ENCODE results near the gene EXOSC9. TPM values are rescaled to one million over a fixed set of nuclear protein-coding genes. Genes with fewer than 3 reads are reported as not detected.

Gene EXOSC9
- total and polyA plus RNA-seq, 2 of the 8 experiments (the other 6 are each of a cell fraction or from before 2014, with no cell fraction given), result 33.2 to 54.9 TPM

- TF ChIP-seq GABPA (IDR thresholded peaks at IDR 0.05; ENCODE audit: borderline replicate concordance, insufficient read depth, low read length) (no peak), SRF (IDR thresholded peaks at IDR 0.05; ENCODE audit: low read depth, low read length) (peak; percentile 85), TCF12 (IDR thresholded peaks at IDR 0.05; ENCODE audit: low read depth, low read length) (no peak), SP2 (IDR thresholded peaks at IDR 0.05; ENCODE audit: low read length) (no peak), BRCA1 (IDR thresholded peaks at IDR 0.05; ENCODE audit: low read depth, low read length) (peak; percentile 11; the same call in 1 of the 2 replicates), ATF3 (IDR thresholded peaks at IDR 0.05; ENCODE audit: insufficient read depth, low read depth, low read length) (peak; percentile 90), BACH1 (IDR thresholded peaks at IDR 0.05; ENCODE audit: low read length) (peak; percentile 58; the same call in 1 of the 2 replicates), TAF1 (IDR thresholded peaks at IDR 0.05; ENCODE audit: low read depth, low read length) (peak; percentile 95), RFX5 (IDR thresholded peaks at IDR 0.05; ENCODE audit: borderline replicate concordance, low read depth, low read length) (no peak), EGR1 (IDR thresholded peaks at IDR 0.05; ENCODE audit: borderline replicate concordance, low read depth, low read length) (no peak), CREB1 (IDR thresholded peaks at IDR 0.05) (peak; percentile 98), SAP30 (IDR thresholded peaks at IDR 0.05; ENCODE audit: insufficient read depth, insufficient replicate concordance, low read length) (no peak), POU5F1 (IDR thresholded peaks at IDR 0.05; ENCODE audit: low read depth, low read length) (no peak), TAF7 (optimal IDR thresholded peaks at IDR 0.05; ENCODE audit: borderline replicate concordance, low read depth, low read length) (peak; percentile 80), ATF2 (IDR thresholded peaks at IDR 0.05; ENCODE audit: low read length) (peak; percentile 75; the same call in 1 of the 2 replicates), POLR2AphosphoS5 (IDR thresholded peaks at IDR 0.05; ENCODE audit: low read depth, low read length) (peak; percentile 95), POLR2A (IDR thresholded peaks at IDR 0.05; ENCODE audit: control extremely low read depth in 1 of 2, low read depth in 2 of 2, low read length in 2 of 2) (peak; percentile 91 to 96)
Observed at GRCh38 chr4:121800961-121801714, at the start of gene EXOSC9 (continued).

Measured in H1 (cell line).